SK-N-SH (cell line): ENCODE data around the gene SSX5. TPM values are rescaled to one million over a fixed set of nuclear protein-coding genes. Genes with fewer than 3 reads are reported as not detected.

Source experiments
- CTCF ChIA-PET: fragments of 300-600, 350-600 bp; formaldehyde crosslinking; extraction: SDS; loops from one replicate; lab custom pipeline; 2021; lab: Yijun Ruan, JAX
- POLR2A ChIA-PET: fragments of 350-600 bp; sonication (Branson Sonifier 250); formaldehyde crosslinking; extraction: SDS; loops from one replicate; lab custom pipeline; 2020; ENCODE audit warnings: antibody characterized with exemption, inconsistent platforms; lab: Yijun Ruan, JAX
- DNase-seq: peaks from one replicate; pipeline ENCODE4 v3.0.0; 2012
- H2AFZ ChIP-seq: fragments of 200-600 bp; sonication (generic); 2 replicates; pipeline ENCODE4 v1.8.1; 2016; ENCODE audit warnings: antibody characterized with exemption, mild to moderate bottlenecking, low read depth
- H3F3A ChIP-seq: fragments of 200-600 bp; sonication (generic); replicated peaks from 2 replicates; pipeline ENCODE3; 2016; ENCODE audit warnings: antibody characterized with exemption, mild to moderate bottlenecking; ENCODE audit not compliant: insufficient read depth
- H3K27ac ChIP-seq, 2 experiments: fragments of 200-500 bp in 1 of 2; fragments of 200-600 bp in 1 of 2; sonication (Bioruptor generic) in 1 of 2; sonication (generic), shearing (Covaris generic) in 1 of 2; 2 replicates each; pipeline versions ENCODE4 v1.5.1 to v1.6.1; 2014 to 2016; ENCODE audit warnings: low read depth in 2 of 2, inconsistent platforms in 1 of 2, low read length in 1 of 2, mild to moderate bottlenecking in 1 of 2, mixed read lengths in 1 of 2
- H3K27me3 ChIP-seq: fragments of 200-600 bp; sonication (generic), shearing (Covaris generic); 2 replicates; pipeline ENCODE4 v1.6.1; 2016; ENCODE audit warnings: mixed run types; ENCODE audit not compliant: insufficient read depth
- H3K36me3 ChIP-seq, 2 experiments: fragments of 200-500 bp in 1 of 2; fragments of 200-600 bp in 1 of 2; sonication (Bioruptor generic) in 1 of 2; sonication (generic) in 1 of 2; replicated peaks in 1 of 2; 2 replicates each; pipeline versions ENCODE3 to v1.5.1; 2014 to 2016; ENCODE audit warnings: low read length in 1 of 2, mild to moderate bottlenecking in 1 of 2; ENCODE audit not compliant: insufficient read depth in 2 of 2, control insufficient read depth in 1 of 2
- H3K4me1 ChIP-seq, 2 experiments: fragments of 200-500 bp in 1 of 2; fragments of 200-600 bp in 1 of 2; sonication (Bioruptor generic) in 1 of 2; sonication (generic), shearing (Covaris generic) in 1 of 2; 2 replicates each; pipeline versions ENCODE4 v1.5.1 to v1.6.1; 2014 to 2016; ENCODE audit warnings: low read depth in 1 of 2, low read length in 1 of 2, mixed run types in 1 of 2; ENCODE audit not compliant: insufficient read depth in 2 of 2, control insufficient read depth in 1 of 2
- H3K4me2 ChIP-seq: fragments of 200-600 bp; sonication (generic), shearing (Covaris generic); 2 replicates; pipeline ENCODE4 v1.6.1; 2017; ENCODE audit warnings: mixed run types
- H3K4me3 ChIP-seq, 2 experiments: fragments of 200-500 bp in 1 of 2; fragments of 200-600 bp in 1 of 2; sonication (Bioruptor generic) in 1 of 2; sonication (generic), shearing (Covaris generic) in 1 of 2; 2 replicates each; pipeline versions ENCODE4 v1.5.1 to v1.8.1; 2014 to 2016; ENCODE audit warnings: low read depth in 2 of 2, inconsistent platforms in 1 of 2, low read length in 1 of 2, mild to moderate bottlenecking in 1 of 2, mixed read lengths in 1 of 2, moderate library complexity in 1 of 2
- H3K79me2 ChIP-seq: fragments of 200-600 bp; sonication (generic); 2 replicates; pipeline ENCODE4 v1.8.1; 2017; ENCODE audit warnings: mild to moderate bottlenecking; ENCODE audit not compliant: insufficient read depth
- H3K9ac ChIP-seq: fragments of 200-600 bp; sonication (generic); 2 replicates; pipeline ENCODE4 v1.6.1; 2017; ENCODE audit warnings: mixed run types
- H3K9me2 ChIP-seq: fragments of 200-600 bp; sonication (generic); 2 replicates; pipeline ENCODE4 v1.6.1; 2017; ENCODE audit warnings: mixed run types
- H3K9me3 ChIP-seq: fragments of 200-600 bp; sonication (generic); 2 replicates; pipeline ENCODE4 v1.6.1; 2017; ENCODE audit warnings: mixed run types, mild to moderate bottlenecking, moderate library complexity
- H4K20me1 ChIP-seq: fragments of 200-600 bp; sonication (generic); 2 replicates; pipeline ENCODE4 v1.6.1; 2017; ENCODE audit warnings: mild to moderate bottlenecking, mixed run types; ENCODE audit not compliant: insufficient read depth
- EP300 ChIP-seq, 2 experiments: IDR thresholded peaks; 2 replicates each; pipeline versions ENCODE4 v1.4.0 to v1.6.1; 2012; ENCODE audit warnings: borderline replicate concordance in 1 of 2, low read depth in 1 of 2, low read length in 1 of 2
- FOXM1 ChIP-seq: IDR thresholded peaks from 2 replicates; pipeline ENCODE4 v1.4.0; 2012; ENCODE audit warnings: low read depth, mild to moderate bottlenecking
- PBX3 ChIP-seq: IDR thresholded peaks from 2 replicates; pipeline ENCODE4; 2012
- RAD21 ChIP-seq: IDR thresholded peaks from 2 replicates; pipeline ENCODE4 v1.6.1; 2012; ENCODE audit warnings: mild to moderate bottlenecking, low read length
- RFX5 ChIP-seq: IDR thresholded peaks from 2 replicates; pipeline ENCODE4 v1.6.1; 2012; ENCODE audit warnings: mild to moderate bottlenecking, improper control_type of control experiment, low read length
- RXRA ChIP-seq: IDR thresholded peaks from 2 replicates; pipeline ENCODE4 v1.4.0; 2012; ENCODE audit warnings: low read depth, mild to moderate bottlenecking, borderline replicate concordance
- SIN3A ChIP-seq: IDR thresholded peaks from 2 replicates; pipeline ENCODE4 v1.6.1; 2012; ENCODE audit warnings: low read depth, mild to moderate bottlenecking, low read length, moderate library complexity, borderline replicate concordance
- SMC3 ChIP-seq: IDR thresholded peaks from 2 replicates; pipeline ENCODE4 v1.6.1; 2012; ENCODE audit warnings: low read depth, low read length, improper control_type of control experiment
- TAF1 ChIP-seq: IDR thresholded peaks from 2 replicates; pipeline ENCODE4 v1.6.1; 2012; ENCODE audit warnings: low read depth, mild to moderate bottlenecking, low read length, moderate library complexity, borderline replicate concordance
- TCF12 ChIP-seq: IDR thresholded peaks from 2 replicates; pipeline ENCODE4 v1.4.0; 2012
- USF1 ChIP-seq: IDR thresholded peaks from 2 replicates; pipeline ENCODE4 v1.4.0; 2012; ENCODE audit warnings: low read depth, borderline replicate concordance
- WGBS: methylation state at CpG from one replicate; pipeline ENCODE4 v1.1.6; 2017; ENCODE audit warnings: low lambda C conversion rate; 5-methylcytosine and 5-hydroxymethylcytosine counted together
- polyA plus RNA-seq, 3 experiments: library from polyadenylated mRNA; depleted of rRNA; stranded (reverse); fragments of >200 nt; gene quantifications; 2 replicates each; pipeline ENCODE4 v1.2.3, GENCODE V29; 2012
- TF ChIP-seq, protein P1 (sequence below): IDR thresholded peaks from 2 replicates; pipeline ENCODE4 v1.6.1; 2012; ENCODE audit warnings: mild to moderate bottlenecking, low read depth, low read length, moderate library complexity
- TF ChIP-seq, protein P2 (sequence below): fragments of 150-350 bp; IDR thresholded peaks from 2 replicates; pipeline ENCODE4 v1.6.1; 2017; ENCODE audit warnings: antibody characterized with exemption, low read length, low read depth, borderline replicate concordance
- TF ChIP-seq, protein P3 (sequence below): IDR thresholded peaks from 2 replicates; pipeline ENCODE4 v1.4.0; 2012; ENCODE audit warnings: low read depth

The SSX5 gene
- polyA plus RNA-seq, 1 of the 3 experiments (the other 2 are of a cell fraction): 0.49 TPM

GRCh38 chrX:48165241-48165640 is 31.4 kb downstream of the SSX5 start:
- POLR2A ChIA-PET: no interaction called here

More at GRCh38 chrX:48165241-48165640, 31.4 kb downstream of the SSX5 start:
- H3K9me3 ChIP-seq: no peaks in the 10 kb centered on the region
- 1% methylated on average over 12 of the region's 12 CpGs for WGBS
- H3K27ac ChIP-seq: no peak overlapping the region
- no peaks in the 10 kb centered on the region for H3K36me3 ChIP-seq
- no peaks in the 10 kb centered on the region for H3K4me1 ChIP-seq
- no peaks in the 10 kb centered on the region for H3K9me2 ChIP-seq
- H3K4me3 ChIP-seq: no peak overlapping the region
- H3K79me2 ChIP-seq: no peaks in the 10 kb centered on the region
- H3K27me3 ChIP-seq: peaks cover 21% of the 10 kb centered on the region
- H3F3A ChIP-seq: no peaks in the 10 kb centered on the region
- no peak overlapping the region for H3K9ac ChIP-seq
- CTCF ChIA-PET: no interaction called here
- no peak for TF ChIP-seq TCF12
- no peak for TF ChIP-seq EP300 (IDR thresholded peaks at IDR 0.05; ENCODE audit: borderline replicate concordance in 1 of 2, low read depth in 1 of 2, low read length in 1 of 2)
- no peak for TF ChIP-seq TAF1
- no peak for TF ChIP-seq RXRA
- TF ChIP-seq USF1: no peak
- no peak for TF ChIP-seq RAD21
- no peak for TF ChIP-seq FOXM1
- TF ChIP-seq, protein P1, sequence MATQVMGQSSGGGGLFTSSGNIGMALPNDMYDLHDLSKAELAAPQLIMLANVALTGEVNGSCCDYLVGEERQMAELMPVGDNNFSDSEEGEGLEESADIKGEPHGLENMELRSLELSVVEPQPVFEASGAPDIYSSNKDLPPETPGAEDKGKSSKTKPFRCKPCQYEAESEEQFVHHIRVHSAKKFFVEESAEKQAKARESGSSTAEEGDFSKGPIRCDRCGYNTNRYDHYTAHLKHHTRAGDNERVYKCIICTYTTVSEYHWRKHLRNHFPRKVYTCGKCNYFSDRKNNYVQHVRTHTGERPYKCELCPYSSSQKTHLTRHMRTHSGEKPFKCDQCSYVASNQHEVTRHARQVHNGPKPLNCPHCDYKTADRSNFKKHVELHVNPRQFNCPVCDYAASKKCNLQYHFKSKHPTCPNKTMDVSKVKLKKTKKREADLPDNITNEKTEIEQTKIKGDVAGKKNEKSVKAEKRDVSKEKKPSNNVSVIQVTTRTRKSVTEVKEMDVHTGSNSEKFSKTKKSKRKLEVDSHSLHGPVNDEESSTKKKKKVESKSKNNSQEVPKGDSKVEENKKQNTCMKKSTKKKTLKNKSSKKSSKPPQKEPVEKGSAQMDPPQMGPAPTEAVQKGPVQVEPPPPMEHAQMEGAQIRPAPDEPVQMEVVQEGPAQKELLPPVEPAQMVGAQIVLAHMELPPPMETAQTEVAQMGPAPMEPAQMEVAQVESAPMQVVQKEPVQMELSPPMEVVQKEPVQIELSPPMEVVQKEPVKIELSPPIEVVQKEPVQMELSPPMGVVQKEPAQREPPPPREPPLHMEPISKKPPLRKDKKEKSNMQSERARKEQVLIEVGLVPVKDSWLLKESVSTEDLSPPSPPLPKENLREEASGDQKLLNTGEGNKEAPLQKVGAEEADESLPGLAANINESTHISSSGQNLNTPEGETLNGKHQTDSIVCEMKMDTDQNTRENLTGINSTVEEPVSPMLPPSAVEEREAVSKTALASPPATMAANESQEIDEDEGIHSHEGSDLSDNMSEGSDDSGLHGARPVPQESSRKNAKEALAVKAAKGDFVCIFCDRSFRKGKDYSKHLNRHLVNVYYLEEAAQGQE: no peak
- no peak for TF ChIP-seq SIN3A
- TF ChIP-seq, protein P2, sequence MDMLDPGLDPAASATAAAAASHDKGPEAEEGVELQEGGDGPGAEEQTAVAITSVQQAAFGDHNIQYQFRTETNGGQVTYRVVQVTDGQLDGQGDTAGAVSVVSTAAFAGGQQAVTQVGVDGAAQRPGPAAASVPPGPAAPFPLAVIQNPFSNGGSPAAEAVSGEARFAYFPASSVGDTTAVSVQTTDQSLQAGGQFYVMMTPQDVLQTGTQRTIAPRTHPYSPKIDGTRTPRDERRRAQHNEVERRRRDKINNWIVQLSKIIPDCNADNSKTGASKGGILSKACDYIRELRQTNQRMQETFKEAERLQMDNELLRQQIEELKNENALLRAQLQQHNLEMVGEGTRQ: no peak
- TF ChIP-seq SMC3: no peak
- no peak for TF ChIP-seq PBX3
- TF ChIP-seq, protein P3, sequence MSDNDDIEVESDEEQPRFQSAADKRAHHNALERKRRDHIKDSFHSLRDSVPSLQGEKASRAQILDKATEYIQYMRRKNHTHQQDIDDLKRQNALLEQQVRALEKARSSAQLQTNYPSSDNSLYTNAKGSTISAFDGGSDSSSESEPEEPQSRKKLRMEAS: no peak
- TF ChIP-seq RFX5: no peak
- TF ChIP-seq, all 33 proteins: peak for 0
- no peak for DNase-seq
- Histone ChIP-seq H2AFZ (no peak overlapping the region), H3K4me2 (no peak overlapping the region), H4K20me1 (no peaks in the 10 kb centered on the region)
